H1 (cell line): ENCODE data around the gene SCNN1G. TPM values are rescaled to one million over a fixed set of nuclear protein-coding genes. Genes with fewer than 3 reads are reported as not detected.

Experiments used
- CTCF ChIA-PET: fragments of 300-600 bp; sonication (Branson Sonifier 250); formaldehyde crosslinking; loops from one replicate; lab custom pipeline; 2021; ENCODE audit not compliant: partially characterized antibody; lab: Charles Lee
- POLR2A ChIA-PET: fragments of 300-600 bp; sonication (Branson Sonifier 250); formaldehyde crosslinking; loops from one replicate; lab custom pipeline; 2021; ENCODE audit warnings: inconsistent platforms; ENCODE audit not compliant: partially characterized antibody; lab: Charles Lee
- DNase-seq, 2 experiments: peaks; one replicate each; pipeline versions ENCODE4 v3.0.0 to v3.0.0-alpha.2; 2010 to 2022; ENCODE audit warnings: low spot score in 2 of 2, low read depth in 1 of 2, mixed read lengths in 1 of 2
- FAIRE-seq: peaks from 2 replicates; lab custom pipeline; 2011; peaks lifted over from hg19 to GRCh38; lab: Jason Lieb, UNC
- H2AFZ ChIP-seq: 2 replicates; pipeline ENCODE4 v1.8.1; 2012; ENCODE audit warnings: low read length, inconsistent platforms
- H2AK5ac ChIP-seq: 2 replicates; pipeline ENCODE4 v1.6.1; 2013; ENCODE audit warnings: low read depth, low read length
- H2BK120ac ChIP-seq: replicated peaks from 2 replicates; pipeline ENCODE3; 2013; ENCODE audit warnings: low read depth, low read length, inconsistent platforms
- H2BK12ac ChIP-seq: 2 replicates; pipeline ENCODE4 v1.6.1; 2013; ENCODE audit warnings: low read depth, low read length
- H2BK15ac ChIP-seq: 2 replicates; pipeline ENCODE4 v1.6.1; 2013; ENCODE audit warnings: low read length
- H2BK20ac ChIP-seq: 2 replicates; pipeline ENCODE4 v1.6.1; 2013; ENCODE audit warnings: low read length
- H2BK5ac ChIP-seq: 2 replicates; pipeline ENCODE4 v1.6.1; 2013; ENCODE audit warnings: low read depth, low read length
- H3K14ac ChIP-seq: 2 replicates; pipeline ENCODE4 v1.6.1; 2013; ENCODE audit warnings: inconsistent platforms; ENCODE audit not compliant: insufficient read length
- H3K18ac ChIP-seq: 2 replicates; pipeline ENCODE4 v1.6.1; 2013; ENCODE audit warnings: low read length; ENCODE audit errors: extremely low read depth
- H3K23ac ChIP-seq: 2 replicates; pipeline ENCODE4 v1.6.1; 2013; ENCODE audit warnings: inconsistent platforms; ENCODE audit not compliant: insufficient read length
- H3K23me2 ChIP-seq: 2 replicates; pipeline ENCODE4 v1.6.1; 2013; ENCODE audit warnings: low read depth, low read length
- H3K27ac ChIP-seq: 2 replicates; pipeline ENCODE4 v1.6.1; 2011; ENCODE audit warnings: low read depth, low read length, inconsistent platforms
- H3K27me3 ChIP-seq, 4 experiments: replicated peaks in 1 of 4; 1 replicate in 1 of 4; 2 replicates in 3 of 4; pipeline versions ENCODE4 v1.6.1 to v1.8.1; 2011 to 2013; ENCODE audit warnings: low read length in 3 of 4, mild to moderate bottlenecking in 3 of 4, inconsistent platforms in 2 of 4, mixed read lengths in 2 of 4, moderate library complexity in 1 of 4; ENCODE audit not compliant: control insufficient read depth in 3 of 4, insufficient read depth in 3 of 4; ENCODE audit errors: extremely low read depth in 1 of 4
- H3K36me3 ChIP-seq, 4 experiments: 2 replicates each; pipeline versions ENCODE4 v1.6.1 to v1.8.1; 2011 to 2013; ENCODE audit warnings: mild to moderate bottlenecking in 4 of 4, low read length in 3 of 4, moderate library complexity in 2 of 4, control low read depth in 1 of 4, inconsistent platforms in 1 of 4; ENCODE audit not compliant: insufficient read depth in 4 of 4, control insufficient read depth in 2 of 4
- H3K4ac ChIP-seq: replicated peaks from 2 replicates; pipeline ENCODE3; 2013; ENCODE audit warnings: low read length, low read depth, mixed read lengths, inconsistent platforms; ENCODE audit not compliant: insufficient read length
- H3K4me1 ChIP-seq, 4 experiments: replicated peaks in 1 of 4; 1 replicate in 1 of 4; 2 replicates in 3 of 4; pipeline versions ENCODE4 v1.6.1 to v1.8.1; 2011 to 2013; ENCODE audit warnings: low read length in 3 of 4, inconsistent platforms in 2 of 4, mixed read lengths in 1 of 4; ENCODE audit not compliant: insufficient read depth in 4 of 4, control insufficient read depth in 3 of 4
- H3K4me2 ChIP-seq, 2 experiments: 2 replicates each; pipeline versions ENCODE4 v1.6.1 to v1.8.1; 2011 to 2013; ENCODE audit warnings: low read depth in 2 of 2, low read length in 2 of 2, control low read depth in 1 of 2, inconsistent platforms in 1 of 2, mild to moderate bottlenecking in 1 of 2; ENCODE audit not compliant: insufficient read depth in 1 of 2
- H3K4me3 ChIP-seq, 4 experiments: fragments of 200-600, 300-600 bp in 1 of 4; sonication (generic), shearing (Covaris generic), sonication (Bioruptor Twin) in 1 of 4; 2 replicates each; pipeline versions ENCODE4 v1.5.1 to v1.8.1; 2011 to 2016; ENCODE audit warnings: low read length in 4 of 4, low read depth in 3 of 4, control low read depth in 2 of 4, inconsistent platforms in 2 of 4, mild to moderate bottlenecking in 2 of 4, mixed read lengths in 1 of 4, moderate library complexity in 1 of 4; ENCODE audit not compliant: insufficient read depth in 2 of 4; ENCODE audit errors: extremely low read depth in 1 of 4
- H3K56ac ChIP-seq: replicated peaks from 2 replicates; pipeline ENCODE3; 2013; ENCODE audit warnings: low read depth, mild to moderate bottlenecking, mixed read lengths, low read length, inconsistent platforms; ENCODE audit not compliant: insufficient read length
- H3K79me1 ChIP-seq: 2 replicates; pipeline ENCODE4 v1.6.1; 2013; ENCODE audit warnings: low read depth, low read length, control low read depth
- H3K79me2 ChIP-seq, 2 experiments: 2 replicates each; pipeline versions ENCODE4 v1.6.1 to v1.8.1; 2012 to 2013; ENCODE audit warnings: low read length in 2 of 2, mild to moderate bottlenecking in 2 of 2, inconsistent platforms in 1 of 2; ENCODE audit not compliant: insufficient read depth in 2 of 2, control insufficient read depth in 1 of 2
- H3K9ac ChIP-seq, 4 experiments: replicated peaks in 1 of 4; 1 replicate in 1 of 4; 2 replicates in 3 of 4; pipeline versions ENCODE4 v1.6.1 to v1.8.1; 2011 to 2013; ENCODE audit warnings: low read depth in 3 of 4, low read length in 3 of 4, control low read depth in 2 of 4, mild to moderate bottlenecking in 2 of 4, moderate library complexity in 2 of 4, inconsistent platforms in 1 of 4; ENCODE audit errors: extremely low read depth in 1 of 4
- H3K9me3 ChIP-seq, 2 experiments: 2 replicates each; pipeline versions ENCODE4 v1.6.1 to v1.8.1; 2012 to 2013; ENCODE audit warnings: mild to moderate bottlenecking in 2 of 2, moderate library complexity in 2 of 2, control low read depth in 1 of 2, inconsistent platforms in 1 of 2, low read depth in 1 of 2, low read length in 1 of 2, mixed read lengths in 1 of 2; ENCODE audit not compliant: insufficient read depth in 2 of 2
- H4K20me1 ChIP-seq, 2 experiments: replicated peaks in 1 of 2; 2 replicates each; pipeline versions ENCODE3 to v1.8.1; 2011 to 2013; ENCODE audit warnings: inconsistent platforms in 2 of 2, low read length in 2 of 2, mild to moderate bottlenecking in 1 of 2; ENCODE audit not compliant: insufficient read depth in 2 of 2, control insufficient read depth in 1 of 2
- H4K5ac ChIP-seq: 2 replicates; pipeline ENCODE4 v1.6.1; 2013; ENCODE audit warnings: low read length, low read depth, mixed read lengths, inconsistent platforms; ENCODE audit not compliant: insufficient read length
- H4K8ac ChIP-seq: 2 replicates; pipeline ENCODE4 v1.8.0; 2013; ENCODE audit warnings: mild to moderate bottlenecking, moderate library complexity, low read length, inconsistent platforms; ENCODE audit not compliant: insufficient read depth; ENCODE audit errors: extremely low read depth
- H4K91ac ChIP-seq: replicated peaks from 2 replicates; pipeline ENCODE3; 2013; ENCODE audit warnings: low read length, mixed read lengths, inconsistent platforms; ENCODE audit not compliant: insufficient read length
- BACH1 ChIP-seq: IDR thresholded peaks from 2 replicates; pipeline ENCODE4 v1.6.1; 2012; ENCODE audit warnings: low read length, improper control_type of control experiment
- BCL11A ChIP-seq, 2 experiments: IDR thresholded peaks; one replicate each; pipeline ENCODE4 v1.6.1; 2011; ENCODE audit warnings: low read depth in 2 of 2, low read length in 2 of 2, mild to moderate bottlenecking in 2 of 2
- CEBPB ChIP-seq: IDR thresholded peaks from 2 replicates; pipeline ENCODE4 v1.6.1; 2012; ENCODE audit warnings: low read depth, low read length
- CHD2 ChIP-seq: IDR thresholded peaks from 2 replicates; pipeline ENCODE4 v1.6.1; 2012; ENCODE audit warnings: low read length, improper control_type of control experiment
- EZH2 ChIP-seq: fragments of 200-600 bp; sonication (generic); IDR thresholded peaks from 2 replicates; pipeline ENCODE4 v1.7.1; 2012; ENCODE audit warnings: low read depth, mild to moderate bottlenecking, moderate library complexity, low read length, inconsistent platforms; ENCODE audit not compliant: severe bottlenecking
- KDM4A ChIP-seq: IDR thresholded peaks from one replicate; pipeline ENCODE4 v1.7.1; 2012; ENCODE audit warnings: low read depth, mild to moderate bottlenecking, moderate library complexity, low read length, inconsistent platforms; ENCODE audit not compliant: severe bottlenecking
- NANOG ChIP-seq: IDR thresholded peaks from 2 replicates; pipeline ENCODE4 v1.6.1; 2011; ENCODE audit warnings: low read length, low read depth, mild to moderate bottlenecking, inconsistent platforms; ENCODE audit not compliant: insufficient read depth, poor library complexity, severe bottlenecking
- RBBP5 ChIP-seq: IDR thresholded peaks from 2 replicates; pipeline ENCODE4 v1.7.1; 2012; ENCODE audit warnings: low read depth, mild to moderate bottlenecking, inconsistent platforms, low read length, moderate library complexity, borderline replicate concordance
- SIN3A ChIP-seq, 2 experiments: IDR thresholded peaks in 1 of 2; conservative IDR thresholded peaks in 1 of 2; 2 replicates each; pipeline ENCODE4 v1.6.1; 2011 to 2012; ENCODE audit warnings: low read length in 2 of 2, improper control_type of control experiment in 1 of 2, low read depth in 1 of 2, mild to moderate bottlenecking in 1 of 2
- TAF7 ChIP-seq: optimal IDR thresholded peaks from 2 replicates; pipeline ENCODE3; 2011; ENCODE audit warnings: low read depth, mild to moderate bottlenecking, inconsistent platforms, low read length, moderate library complexity, borderline replicate concordance
- WGBS, 2 experiments: shearing (Covaris generic) in 1 of 2; methylation state at CpG; one replicate each; pipeline versions ENCODE4 v1.1.6 to v1.1.7; 2013 to 2015; ENCODE audit warnings: low lambda C conversion rate in 2 of 2, mixed read lengths in 2 of 2, inconsistent platforms in 1 of 2, low coverage in 1 of 2, missing lambda C conversion rate in 1 of 2; ENCODE audit not compliant: insufficient replicate concordance in 2 of 2, insufficient coverage in 1 of 2, insufficient read length in 1 of 2; ENCODE audit errors: extremely low coverage in 1 of 2, missing lambda C conversion rate in 1 of 2; 5-methylcytosine and 5-hydroxymethylcytosine counted together
- polyA plus RNA-seq, 7 experiments: library from polyadenylated mRNA; depleted of rRNA in 3 of 7; stranded (reverse) in 5 of 7; unstranded in 2 of 7; fragments of >200 nt in 5 of 7; fragments of 200-250 nt in 2 of 7; gene quantifications; 1 replicate in 5 of 7; 2 replicates in 1 of 7; 4 replicates in 1 of 7; pipeline versions ENCODE4 v1.2.1 to v1.2.3, GENCODE V29; 2011 to 2013; ENCODE audit warnings: missing spikeins in 2 of 7, mixed read lengths in 2 of 7
- total RNA-seq: library from RNA; stranded (reverse); fragmentation: NEBNext Ultra II Directional; extraction: Animal tissue kit (Norgen Biotek cat#: 25700); gene quantifications from 2 replicates; pipeline ENCODE4 v1.2.1, GENCODE V29; 2021

SCNN1G gene
- total and polyA plus RNA-seq, 2 of the 8 experiments (the other 6 are each of a cell fraction or from before 2014, with no cell fraction given): 0.73 to 1.1 TPM

DNA sequence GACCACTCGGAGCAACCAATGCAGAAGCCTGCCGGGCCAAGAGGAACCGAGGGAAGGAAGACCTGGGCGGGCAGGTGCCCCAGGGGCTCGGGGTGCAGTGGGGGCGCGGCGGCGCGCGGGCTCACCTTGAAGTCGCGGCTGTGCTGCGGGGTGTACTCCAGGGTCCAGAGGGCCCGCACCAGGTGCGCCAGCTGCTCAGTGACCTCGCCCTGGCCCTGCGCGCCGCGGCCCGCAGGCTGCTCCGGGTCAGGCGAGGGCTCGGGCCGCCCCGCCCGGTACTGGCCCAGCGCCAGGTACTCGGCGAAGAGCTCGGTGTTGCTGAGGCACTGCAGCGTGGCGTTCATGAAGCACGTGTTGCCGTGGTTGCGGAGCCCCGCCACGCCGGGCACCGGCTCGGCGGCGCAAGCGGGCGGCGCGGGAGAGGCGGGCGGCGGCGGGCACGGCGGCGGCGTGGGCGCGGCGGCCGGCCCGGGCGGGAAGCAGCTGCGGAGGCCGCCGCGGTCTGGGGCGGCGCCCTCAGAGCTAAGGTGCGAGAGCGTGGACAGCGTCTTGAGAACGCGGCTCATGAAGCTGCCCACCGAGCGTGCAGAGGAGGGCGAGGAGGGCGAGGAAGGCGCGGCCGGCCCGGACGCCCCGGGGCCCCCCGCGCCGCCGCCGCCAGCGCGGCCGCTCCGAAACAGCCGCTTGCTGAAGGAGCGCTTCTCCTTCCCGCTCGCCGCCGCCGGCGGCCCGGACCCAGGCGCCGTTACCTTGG is 33.9 kb upstream of the SCNN1G start:
- Histone ChIP-seq H3K9ac (peak overlapping the region in 3 of 4 experiments; percentile 34 to 55 (median 51); a peak in 5 of 7 replicates), H2BK15ac (no peak overlapping the region), H2BK12ac (no peak overlapping the region), H3K9me3 (no peaks in the 10 kb centered on the region), H3K27me3 (peaks cover 0 to 3% (median 1%) of the 10 kb centered on the region in 4 experiments; a peak in 1 of 7 replicates), H2AK5ac (no peak overlapping the region), H3K56ac (no peak overlapping the region), H3K79me2 (peaks cover 6 to 43% of the 10 kb centered on the region in 2 experiments; a peak in 2 of 4 replicates), H3K27ac (no peak overlapping the region; the same call in 1 of the 2 replicates), H4K5ac (no peak overlapping the region), H3K4me2 (peak overlapping the region; percentile 72 to 86), H2BK20ac (no peak overlapping the region), H4K20me1 (peaks cover 0 to 10% of the 10 kb centered on the region in 2 experiments), H2BK120ac (no peak overlapping the region), H3K79me1 (peaks cover 5% of the 10 kb centered on the region), H3K18ac (peak overlapping the region; percentile 83), H4K8ac (peak overlapping the region; percentile 62; the same call in 1 of the 2 replicates), H4K91ac (no peak overlapping the region), H2BK5ac (no peak overlapping the region), H3K4me3 (peak overlapping the region; percentile 63 to 92 (median 75)), H3K23ac (no peak overlapping the region), H3K4me1 (peaks cover 4 to 14% (median 10%) of the 10 kb centered on the region in 4 experiments; a peak in 6 of 7 replicates), H2AFZ (no peak overlapping the region; the same call in 1 of the 2 replicates), H3K14ac (no peak overlapping the region), H3K4ac (no peak overlapping the region), H3K23me2 (peaks cover 6% of the 10 kb centered on the region), H3K36me3 (no peaks in the 10 kb centered on the region)
- ChIA-PET POLR2A (interaction anchor here (0.6 to 1.6 kb wide), 3 partner anchors 16 to 29 kb away, joined by 3 to 5 read pairs (median 4); no protein-coding TSS in a partner anchor), CTCF (no interaction called here)
- WGBS, 2 experiments: 0% methylated on average over 44 of the region's 103 CpGs; no CpG with 5 or more reads in 1 of the 2 experiments
- DNase-seq (peak in 1 of 2 experiments; percentile 71), FAIRE-seq (no peak)
- peak; percentile 72 for TF ChIP-seq KDM4A
- TF ChIP-seq BCL11A (IDR thresholded peaks at IDR 0.05; ENCODE audit: low read depth in 2 of 2, low read length in 2 of 2): no peak
- peak; percentile 75; the same call in 1 of the 2 replicates for TF ChIP-seq RBBP5
- TF ChIP-seq CEBPB: no peak
- no peak for TF ChIP-seq BACH1
- no peak for TF ChIP-seq TAF7
- 0 out of 4 replicates have a peak, but pooled peaks of 1 of the 2 experiments have one; percentile 18 for TF ChIP-seq SIN3A (conservative IDR thresholded peaks at IDR 0.05 in 1 of 2, IDR thresholded peaks at IDR 0.05 in 1 of 2; ENCODE audit: low read depth in 1 of 2, low read length in 2 of 2)
- no peak for TF ChIP-seq EZH2
- no peak for TF ChIP-seq CHD2
- no peak for TF ChIP-seq NANOG
